GM18508 (cell line): ENCODE results near the gene APOL4.
"Not testable (repeated sequence)": the region's sequence is repeated elsewhere in the genome, so short reads cannot be mapped to it uniquely, and the experiment has no call there.

Source experiments
- ATAC-seq: cut with Tn5 transposase; IDR thresholded peaks from one replicate; pipeline ENCODE4 v1.9.1; 2021; ENCODE audit warnings: moderate number of reproducible peaks; ENCODE audit not compliant: insufficient read depth, unreplicated experiment

APOL4 gene

DNA sequence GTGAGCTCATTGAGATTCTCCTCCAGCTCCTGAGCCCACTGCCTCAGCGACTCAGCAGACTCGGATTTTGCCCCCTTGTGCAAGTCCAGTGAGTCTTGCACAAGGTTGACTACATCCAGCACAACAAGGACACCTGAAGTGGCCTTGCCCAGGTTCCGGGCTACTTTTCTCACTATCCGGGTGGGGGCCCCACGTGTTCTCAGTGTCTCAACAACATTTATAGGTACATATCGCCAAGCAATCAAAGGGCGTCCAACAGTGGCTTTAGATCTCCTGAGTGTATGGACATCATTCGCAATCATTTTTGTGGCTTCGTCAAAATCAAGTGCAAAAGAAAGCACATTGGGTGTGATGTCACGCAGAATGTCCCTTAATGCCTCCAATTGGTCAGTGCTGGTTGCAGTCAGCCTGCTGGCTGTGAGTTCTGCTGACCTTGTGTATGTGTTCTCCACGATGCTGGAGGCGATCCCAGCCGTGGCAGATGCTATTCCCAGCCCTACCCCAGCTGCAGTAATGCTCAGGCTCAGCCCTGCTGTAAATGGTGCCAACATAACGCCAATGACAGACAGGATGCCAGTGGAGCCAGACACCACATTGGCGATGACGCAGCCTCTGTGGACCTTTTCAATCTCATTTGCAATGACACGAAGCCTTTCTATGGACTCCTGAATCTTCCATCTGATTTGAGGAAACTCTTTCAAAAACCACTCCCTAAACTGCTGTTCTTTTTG is 10.3 kb downstream of the APOL4 start:
- no peak for ATAC-seq

DNA sequence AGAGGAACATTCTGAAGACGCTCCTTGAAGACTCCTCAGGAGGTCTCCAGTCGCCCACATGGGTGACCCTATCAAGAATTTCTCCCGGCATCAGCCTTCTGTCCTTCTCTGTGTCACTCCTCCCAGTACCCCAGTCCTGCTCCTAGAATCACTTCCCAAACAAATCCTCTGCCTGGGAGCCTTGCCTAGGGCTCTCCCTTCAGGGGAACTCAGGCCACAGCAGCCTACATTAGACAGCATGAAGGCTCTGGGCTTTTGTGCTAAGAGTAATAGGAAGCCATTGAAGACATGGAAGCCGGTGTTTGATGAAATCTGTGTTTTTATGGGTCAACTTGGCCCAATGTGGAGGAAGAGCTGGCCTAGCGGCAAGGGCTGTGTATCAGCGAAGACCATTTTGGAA is 13.7 kb downstream of the APOL4 start:
- not testable (repeated sequence) for ATAC-seq

GRCh38 chr22:36185828-36186624 is 15.6 kb downstream of the APOL4 start:
- no peak for ATAC-seq

DNA sequence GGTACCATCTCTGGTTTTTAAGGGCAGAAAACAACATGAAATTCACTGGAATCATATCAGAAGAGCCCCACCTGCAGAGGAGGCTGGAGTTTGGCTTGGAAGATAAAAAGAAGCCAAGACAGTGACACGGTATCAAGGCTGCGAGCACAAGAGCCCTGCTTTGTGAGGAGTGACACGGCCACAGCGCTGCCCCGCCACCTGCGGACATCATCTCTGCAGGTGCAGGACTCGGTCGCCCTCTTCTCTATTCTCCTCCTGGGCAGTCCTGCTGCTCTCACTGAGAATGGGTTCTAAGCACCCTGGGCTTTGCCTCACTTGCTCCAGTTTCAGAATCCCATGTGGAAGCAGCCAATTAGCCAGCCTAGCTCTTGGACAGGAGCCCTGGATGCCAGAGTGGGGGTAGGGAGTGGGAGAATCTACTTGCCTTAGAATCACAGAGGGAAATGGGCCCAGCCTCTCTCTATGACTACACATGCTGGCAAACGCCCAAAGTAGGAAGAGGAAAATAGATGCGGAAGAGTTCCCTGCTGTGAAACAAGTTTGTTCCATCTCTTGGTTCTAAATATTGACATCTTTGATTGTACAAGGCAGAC is 17.1 kb downstream of the APOL4 start:
- ATAC-seq, result no peak

GRCh38 chr22:36183446-36183845 is 18.2 kb downstream of the APOL4 start:
- no peak for ATAC-seq

DNA sequence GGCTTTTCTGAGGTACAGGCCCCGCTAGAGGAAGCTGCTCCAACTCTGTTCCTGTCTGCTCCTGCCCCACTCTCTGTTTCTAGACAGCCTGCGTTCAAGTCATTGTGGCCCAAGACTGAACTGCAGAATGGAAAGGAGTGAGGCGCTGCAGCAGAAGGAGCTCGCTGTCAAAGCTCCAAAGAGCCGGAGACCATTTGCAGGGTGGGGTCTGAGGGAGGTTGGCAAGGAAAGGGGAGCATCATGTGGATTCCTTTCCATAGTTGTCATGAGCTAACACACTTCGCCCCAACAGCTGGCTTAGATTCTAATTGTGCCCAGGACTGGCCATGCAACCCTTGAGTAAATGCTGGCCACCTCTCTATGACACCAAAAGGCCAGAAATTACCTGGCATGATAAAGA is 18.8 kb downstream of the APOL4 start:
- no peak for ATAC-seq

DNA sequence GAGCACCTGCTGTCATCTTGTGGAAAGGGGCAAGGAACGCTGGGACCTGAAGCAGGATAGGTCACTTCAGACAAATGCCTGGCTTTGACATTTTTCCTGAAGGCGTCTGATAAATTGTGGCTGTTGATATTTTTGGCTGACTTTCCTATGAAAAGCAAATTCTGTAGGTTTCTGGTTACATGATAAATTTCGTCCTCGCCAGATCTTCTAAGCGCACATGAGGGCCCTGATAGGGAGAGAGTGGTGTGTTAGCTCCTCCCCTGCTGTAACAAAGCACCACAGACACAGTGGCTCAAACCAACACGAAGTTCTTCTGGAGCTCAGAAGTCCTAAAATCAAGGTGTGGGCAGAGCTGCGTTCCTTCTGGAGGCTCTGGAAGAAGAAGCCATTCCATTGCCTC is 19.6 kb downstream of the APOL4 start:
- no peak for ATAC-seq

DNA sequence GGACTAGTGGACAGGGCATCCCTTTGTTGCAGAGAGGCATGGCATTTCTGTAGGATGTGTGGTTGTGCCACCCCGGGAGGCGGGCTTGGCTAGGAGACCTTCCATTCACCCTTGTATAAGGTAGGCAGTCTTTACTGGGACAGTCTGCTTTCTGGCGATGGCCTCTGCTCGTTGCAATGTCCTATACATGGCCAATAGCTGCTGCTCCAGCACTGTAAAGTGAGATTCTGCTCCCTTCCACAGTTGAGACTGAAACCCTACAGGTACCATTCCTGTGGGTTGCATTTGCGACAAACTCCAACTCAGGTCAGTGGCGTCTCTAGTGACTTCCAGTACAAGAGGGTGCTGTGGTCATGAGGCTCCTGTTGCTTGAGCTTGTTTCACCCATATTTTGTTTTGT is 20.7 kb downstream of the APOL4 start:
- ATAC-seq, result no peak

- no peak for ATAC-seq
Measured at GRCh38 chr22:36180038-36180880, 21.4 kb downstream of the APOL4 start.

DNA sequence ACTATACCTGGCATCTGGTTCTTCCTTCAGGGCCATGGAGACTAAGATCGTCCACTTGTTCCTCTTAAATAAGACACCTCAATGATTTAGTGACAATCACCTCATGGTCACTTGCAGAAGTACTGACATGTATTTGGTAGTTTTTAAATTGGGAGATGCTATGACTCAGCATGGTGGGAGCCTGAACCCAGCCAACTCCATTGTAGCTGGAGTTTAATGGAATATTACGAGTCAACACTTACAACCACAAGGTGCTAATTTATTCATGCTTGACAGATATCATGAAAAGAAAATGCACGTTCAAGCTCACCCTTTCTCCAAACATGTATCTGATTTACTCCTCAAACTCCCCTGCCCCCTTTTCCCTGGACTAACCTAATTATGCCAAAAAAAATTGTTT is 24.4 kb downstream of the APOL4 start:
- ATAC-seq, result no peak

DNA sequence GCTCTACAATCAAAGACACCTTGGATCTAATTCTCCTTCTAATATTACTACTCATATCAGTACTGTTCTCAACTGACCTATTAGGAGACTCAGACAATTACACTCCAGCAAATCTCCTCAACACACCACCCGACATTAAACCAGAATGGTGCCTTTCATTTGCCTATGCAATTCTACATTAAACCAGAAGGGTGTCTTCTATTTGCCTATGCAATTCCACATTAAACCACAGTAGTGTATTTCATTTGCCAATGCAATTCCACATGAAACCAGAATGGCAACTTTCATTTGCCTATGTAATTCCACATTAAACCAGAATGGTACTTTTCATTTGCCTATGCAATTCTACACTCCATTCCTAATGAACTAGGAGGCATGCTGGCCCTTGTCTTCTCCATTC is 25.7 kb downstream of the APOL4 start:
- ATAC-seq, result no peak

DNA sequence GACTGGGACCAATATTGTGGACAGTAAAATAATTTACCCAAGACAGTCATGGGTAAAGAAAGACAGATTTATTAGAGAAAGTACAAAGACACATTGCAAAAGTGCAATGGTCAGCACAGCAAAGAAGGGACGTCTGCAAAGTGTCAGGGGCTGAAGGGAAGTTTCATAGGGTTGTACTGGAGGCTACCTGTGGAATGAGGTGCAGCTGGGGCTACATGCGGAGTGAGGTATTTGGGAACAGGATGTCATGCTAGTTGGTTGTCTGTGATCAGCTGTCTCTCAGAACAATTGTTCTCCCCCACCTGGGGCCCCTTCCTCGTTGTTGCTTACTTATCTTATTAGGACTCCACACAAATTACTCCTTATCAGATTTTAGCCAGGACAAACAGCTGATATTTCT is 29.7 kb downstream of the APOL4 start:
- no peak for ATAC-seq

GRCh38 chr22:36166518-36167220 is 34.9 kb downstream of the APOL4 start:
- no peak for ATAC-seq

DNA sequence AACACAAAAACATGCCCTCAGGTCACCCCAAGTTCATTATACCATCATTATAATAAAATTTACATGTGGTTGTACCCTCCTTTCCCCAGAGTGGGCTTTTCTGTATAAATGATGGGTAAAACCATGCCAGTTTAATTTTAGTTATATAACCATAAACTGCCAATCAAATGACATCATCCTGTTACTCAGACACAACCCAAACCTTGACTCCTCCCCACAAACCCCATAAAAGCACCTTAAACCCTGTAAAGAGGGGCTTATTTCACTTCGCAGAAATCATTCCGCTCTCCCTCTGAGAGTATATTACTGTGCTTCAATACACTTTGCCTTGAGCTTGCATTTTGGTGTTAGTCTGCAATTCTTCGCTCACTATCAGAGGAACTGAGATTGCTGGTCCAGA is 35.5 kb downstream of the APOL4 start:
- ATAC-seq, result no peak

GRCh38 chr22:36165141-36165540 is 36.5 kb downstream of the APOL4 start:
- ATAC-seq, result no peak

GRCh38 chr22:36164621-36165020 is 37.0 kb downstream of the APOL4 start:
- ATAC-seq, result no peak

DNA sequence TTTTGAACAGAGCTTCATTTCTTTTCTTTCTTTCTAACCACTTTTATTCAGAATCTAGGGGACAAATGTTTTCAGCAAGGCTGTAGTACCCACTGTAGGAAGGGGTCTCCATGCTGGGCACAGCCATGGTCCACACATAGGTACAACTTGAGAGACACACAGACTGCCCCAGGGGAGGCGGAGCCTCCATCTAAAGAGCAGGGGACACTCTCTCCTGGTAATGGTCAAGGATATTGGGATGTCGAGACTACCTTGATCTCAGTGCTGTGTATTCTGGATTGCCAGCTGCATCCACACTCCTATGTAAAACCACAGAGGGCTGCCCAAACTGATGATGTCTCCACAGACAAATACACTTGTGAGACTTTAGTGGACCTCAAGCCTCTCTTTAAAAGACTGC is 38.1 kb downstream of the APOL4 start:
- no peak for ATAC-seq

- ATAC-seq, result no peak
Measured at GRCh38 chr22:36162127-36163034, 39.2 kb downstream of the APOL4 start.

GRCh38 chr22:36161793-36162126 is 39.8 kb downstream of the APOL4 start:
- not testable (repeated sequence) for ATAC-seq
